Measurements from ENCODE around the gene TSPY9.
"Not testable (repeated sequence)": the region's sequence is repeated elsewhere in the genome, so short reads cannot be mapped to it uniquely, and the experiment has no call there.

DNA sequence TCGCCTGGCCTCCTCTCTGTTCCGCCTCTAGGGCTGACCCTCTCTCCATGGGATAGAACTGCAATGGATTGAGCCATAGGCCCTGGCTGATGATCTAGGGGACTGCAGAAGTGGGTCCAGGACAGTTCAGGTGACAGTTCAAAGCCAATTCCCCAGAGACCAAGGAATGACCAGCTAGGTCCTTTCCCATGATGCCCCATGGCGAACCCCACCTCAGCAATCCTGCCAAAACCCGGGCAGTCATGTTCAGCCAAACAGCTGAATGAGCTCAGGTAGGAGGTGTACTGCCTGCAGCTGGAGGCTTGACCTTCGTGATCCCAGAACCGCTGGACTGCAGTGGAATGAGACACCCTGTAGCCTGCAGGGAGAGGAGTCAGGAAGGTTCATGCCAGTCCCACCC, 17.3 kb downstream of the TSPY9 start:
- TF ChIP-seq, protein P1, sequence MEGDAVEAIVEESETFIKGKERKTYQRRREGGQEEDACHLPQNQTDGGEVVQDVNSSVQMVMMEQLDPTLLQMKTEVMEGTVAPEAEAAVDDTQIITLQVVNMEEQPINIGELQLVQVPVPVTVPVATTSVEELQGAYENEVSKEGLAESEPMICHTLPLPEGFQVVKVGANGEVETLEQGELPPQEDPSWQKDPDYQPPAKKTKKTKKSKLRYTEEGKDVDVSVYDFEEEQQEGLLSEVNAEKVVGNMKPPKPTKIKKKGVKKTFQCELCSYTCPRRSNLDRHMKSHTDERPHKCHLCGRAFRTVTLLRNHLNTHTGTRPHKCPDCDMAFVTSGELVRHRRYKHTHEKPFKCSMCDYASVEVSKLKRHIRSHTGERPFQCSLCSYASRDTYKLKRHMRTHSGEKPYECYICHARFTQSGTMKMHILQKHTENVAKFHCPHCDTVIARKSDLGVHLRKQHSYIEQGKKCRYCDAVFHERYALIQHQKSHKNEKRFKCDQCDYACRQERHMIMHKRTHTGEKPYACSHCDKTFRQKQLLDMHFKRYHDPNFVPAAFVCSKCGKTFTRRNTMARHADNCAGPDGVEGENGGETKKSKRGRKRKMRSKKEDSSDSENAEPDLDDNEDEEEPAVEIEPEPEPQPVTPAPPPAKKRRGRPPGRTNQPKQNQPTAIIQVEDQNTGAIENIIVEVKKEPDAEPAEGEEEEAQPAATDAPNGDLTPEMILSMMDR (IDR thresholded peaks at IDR 0.05) = not testable (repeated sequence)
- TF ChIP-seq POLR2A (IDR thresholded peaks at IDR 0.05) = not testable (repeated sequence)
